ENCODE data around the gene ARID2.

DNA sequence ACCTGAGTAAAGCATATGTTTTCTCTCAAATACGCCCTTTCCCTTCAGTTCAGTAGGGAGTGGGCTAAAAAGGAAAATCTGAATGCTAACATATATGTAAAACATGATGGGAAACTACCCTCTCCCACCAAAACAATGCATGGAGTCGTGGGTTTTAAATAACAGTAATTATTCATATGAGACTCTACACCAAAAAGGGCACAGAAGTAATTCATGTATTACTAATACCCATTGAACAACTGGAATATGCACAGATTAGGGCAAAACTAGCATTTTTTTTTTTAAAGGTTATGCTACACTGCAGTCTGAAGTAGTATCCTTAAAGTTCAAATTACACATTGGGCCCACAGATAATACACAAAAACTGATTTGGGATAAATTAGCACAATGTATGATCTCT lies 8.1 kb upstream of the ARID2 start:
- TF ChIP-seq, protein P1, sequence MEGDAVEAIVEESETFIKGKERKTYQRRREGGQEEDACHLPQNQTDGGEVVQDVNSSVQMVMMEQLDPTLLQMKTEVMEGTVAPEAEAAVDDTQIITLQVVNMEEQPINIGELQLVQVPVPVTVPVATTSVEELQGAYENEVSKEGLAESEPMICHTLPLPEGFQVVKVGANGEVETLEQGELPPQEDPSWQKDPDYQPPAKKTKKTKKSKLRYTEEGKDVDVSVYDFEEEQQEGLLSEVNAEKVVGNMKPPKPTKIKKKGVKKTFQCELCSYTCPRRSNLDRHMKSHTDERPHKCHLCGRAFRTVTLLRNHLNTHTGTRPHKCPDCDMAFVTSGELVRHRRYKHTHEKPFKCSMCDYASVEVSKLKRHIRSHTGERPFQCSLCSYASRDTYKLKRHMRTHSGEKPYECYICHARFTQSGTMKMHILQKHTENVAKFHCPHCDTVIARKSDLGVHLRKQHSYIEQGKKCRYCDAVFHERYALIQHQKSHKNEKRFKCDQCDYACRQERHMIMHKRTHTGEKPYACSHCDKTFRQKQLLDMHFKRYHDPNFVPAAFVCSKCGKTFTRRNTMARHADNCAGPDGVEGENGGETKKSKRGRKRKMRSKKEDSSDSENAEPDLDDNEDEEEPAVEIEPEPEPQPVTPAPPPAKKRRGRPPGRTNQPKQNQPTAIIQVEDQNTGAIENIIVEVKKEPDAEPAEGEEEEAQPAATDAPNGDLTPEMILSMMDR (optimal IDR thresholded peaks at IDR 0.05 in 1 of 3, IDR thresholded peaks at IDR 0.05 in 1 of 3, conservative IDR thresholded peaks at IDR 0.05 in 1 of 3; ENCODE audit: extremely low read depth in 1 of 3, insufficient read depth in 2 of 3, low read length in 3 of 3) = no peak
- TF ChIP-seq EZH2 (IDR thresholded peaks at IDR 0.05; ENCODE audit: low read length) = no peak

All from keratinocyte (primary cell).